Measurements from ENCODE around the gene SLC28A3.

Gene SLC28A3

DNA sequence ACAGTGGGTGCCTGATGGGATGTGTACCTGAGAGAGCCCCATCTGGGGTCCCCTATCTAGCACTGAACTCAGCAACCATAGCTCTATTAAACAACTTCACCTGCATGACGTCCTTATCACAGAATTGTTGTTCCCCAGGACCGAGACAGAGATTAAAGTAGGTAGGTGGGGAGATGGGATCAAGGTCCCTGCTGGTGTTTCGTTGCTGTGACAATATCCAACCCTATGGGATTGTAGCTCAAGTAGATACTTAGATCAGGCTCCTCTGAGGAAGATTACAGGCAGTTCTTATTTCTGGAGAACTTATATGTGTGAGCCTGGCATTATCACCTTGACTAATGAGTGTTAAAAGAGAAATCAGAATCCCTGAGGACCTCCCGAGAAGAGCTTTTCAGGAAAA is 84.9 kb downstream of the SLC28A3 start:
- no peak for ATAC-seq
- H3K4me1 Mint-ChIP-seq, result no peaks in the 10 kb centered on the region
- no peak overlapping the region for H3K4me3 Mint-ChIP-seq
- no peak overlapping the region for H3K27ac Mint-ChIP-seq
- no peaks in the 10 kb centered on the region for H3K9me3 Mint-ChIP-seq
- no peaks in the 10 kb centered on the region for H3K36me3 Mint-ChIP-seq
- no peak for DNase-seq (ENCODE audit: low spot score in 2 of 2)

DNA sequence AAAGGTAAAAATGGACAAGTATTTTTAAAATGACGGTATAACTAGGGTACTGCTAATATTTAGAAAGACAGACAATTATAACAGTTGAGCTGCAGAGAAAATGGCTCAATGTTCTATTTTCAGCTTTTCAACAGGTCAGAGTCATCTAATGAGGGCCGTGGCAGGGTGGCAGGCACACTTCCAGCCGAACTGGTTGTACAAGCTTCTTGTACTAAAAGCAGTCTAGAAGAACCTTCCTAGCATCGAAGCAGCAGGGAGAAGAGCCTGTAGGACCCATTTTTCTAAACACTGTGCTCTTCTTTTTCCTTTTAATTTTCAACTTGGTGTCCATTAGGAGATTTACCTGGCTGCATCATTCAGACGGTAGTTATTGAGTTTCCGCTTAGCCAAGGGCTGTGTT is 85.6 kb downstream of the SLC28A3 start:
- no peak overlapping the region for H3K4me3 Mint-ChIP-seq
- H3K36me3 Mint-ChIP-seq, result no peaks in the 10 kb centered on the region
- no peak overlapping the region for H3K27ac Mint-ChIP-seq
- DNase-seq (ENCODE audit: low spot score in 2 of 2), result no peak
- ATAC-seq, result no peak
- H3K9me3 Mint-ChIP-seq, result no peaks in the 10 kb centered on the region
- H3K4me1 Mint-ChIP-seq, result no peaks in the 10 kb centered on the region

DNA sequence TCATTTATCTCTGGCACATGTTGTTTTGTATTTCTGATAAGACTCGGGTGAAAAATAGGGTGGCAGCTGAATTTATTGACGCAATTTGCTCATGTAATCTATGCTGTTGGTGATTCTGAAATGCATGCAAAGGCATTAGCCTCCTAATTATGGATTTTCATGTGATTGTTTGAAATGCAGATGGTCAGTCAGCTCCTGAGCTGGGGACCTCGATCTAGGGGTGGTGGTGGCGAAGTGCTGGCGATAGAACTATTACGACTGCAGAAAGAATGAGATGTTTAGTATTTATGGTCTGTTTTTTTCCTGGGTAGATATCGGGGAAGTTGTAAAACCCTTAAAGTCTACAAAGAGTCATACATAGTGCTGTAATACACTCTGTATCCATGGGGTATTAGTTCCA is 88.6 kb downstream of the SLC28A3 start:
- Mint-ChIP-seq H3K36me3 (no peaks in the 10 kb centered on the region), H3K27ac (no peak overlapping the region), H3K4me1 (no peaks in the 10 kb centered on the region), H3K9me3 (no peaks in the 10 kb centered on the region), H3K4me3 (no peak overlapping the region)
- ATAC-seq (no peak), DNase-seq (ENCODE audit: low spot score in 2 of 2) (no peak)

DNA sequence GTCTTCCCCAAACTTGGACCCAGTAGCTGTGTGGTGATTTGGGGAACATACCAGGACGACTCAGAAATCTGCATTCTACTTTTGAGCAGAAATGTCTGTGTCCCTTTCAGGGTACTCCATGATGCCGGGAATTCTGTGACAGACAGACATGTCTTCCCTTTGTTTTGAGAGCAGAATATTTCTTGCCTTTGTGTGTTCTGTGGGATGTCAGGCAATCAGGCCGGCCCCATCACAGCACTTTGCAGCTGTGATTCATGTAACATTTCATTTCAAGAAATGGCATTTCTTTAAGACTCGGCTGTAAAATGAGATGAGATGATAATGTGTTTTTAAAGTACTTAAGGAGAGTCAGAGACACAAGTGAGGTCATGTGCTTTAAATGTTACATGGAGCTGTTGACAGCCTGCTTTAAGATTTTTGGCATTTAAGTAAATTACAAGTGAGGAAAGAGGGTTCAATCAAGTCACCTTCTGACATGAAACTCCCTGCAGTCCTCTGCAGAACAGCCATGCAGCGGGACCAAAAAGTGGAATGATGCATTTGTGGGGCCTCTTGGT is 98.7 kb downstream of the SLC28A3 start:
- Mint-ChIP-seq H3K4me3 (no peak overlapping the region), H3K9me3 (no peaks in the 10 kb centered on the region), H3K27ac (no peak overlapping the region), H3K4me1 (no peaks in the 10 kb centered on the region), H3K36me3 (no peaks in the 10 kb centered on the region)
- no peak for DNase-seq (ENCODE audit: low spot score in 2 of 2)
- ATAC-seq, result no peak

DNA sequence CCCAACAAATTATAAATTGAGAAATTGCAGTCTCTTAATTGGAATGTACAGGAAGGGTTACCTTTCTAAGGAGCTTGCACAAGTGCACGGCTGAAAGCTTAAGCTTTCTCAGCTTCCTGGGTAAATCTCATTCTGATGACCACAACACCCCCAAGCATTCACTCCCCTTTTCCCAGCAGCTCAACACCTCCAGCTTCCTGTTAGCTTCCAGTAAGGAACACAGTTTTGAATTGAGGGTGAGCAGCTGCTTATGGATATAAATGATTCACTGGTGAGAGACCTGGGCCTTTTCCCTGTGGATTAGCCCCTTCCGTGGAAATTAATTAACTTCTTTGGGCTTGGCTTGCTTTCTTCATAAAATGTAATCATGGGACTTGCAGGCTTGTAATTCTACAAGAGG is 101.2 kb downstream of the SLC28A3 start:
- no peaks in the 10 kb centered on the region for H3K9me3 Mint-ChIP-seq
- no peak for ATAC-seq
- no peak for DNase-seq (ENCODE audit: low spot score in 2 of 2)
- no peaks in the 10 kb centered on the region for H3K36me3 Mint-ChIP-seq
- no peak overlapping the region for H3K27ac Mint-ChIP-seq
- no peak overlapping the region for H3K4me3 Mint-ChIP-seq
- H3K4me1 Mint-ChIP-seq, result no peaks in the 10 kb centered on the region

DNA sequence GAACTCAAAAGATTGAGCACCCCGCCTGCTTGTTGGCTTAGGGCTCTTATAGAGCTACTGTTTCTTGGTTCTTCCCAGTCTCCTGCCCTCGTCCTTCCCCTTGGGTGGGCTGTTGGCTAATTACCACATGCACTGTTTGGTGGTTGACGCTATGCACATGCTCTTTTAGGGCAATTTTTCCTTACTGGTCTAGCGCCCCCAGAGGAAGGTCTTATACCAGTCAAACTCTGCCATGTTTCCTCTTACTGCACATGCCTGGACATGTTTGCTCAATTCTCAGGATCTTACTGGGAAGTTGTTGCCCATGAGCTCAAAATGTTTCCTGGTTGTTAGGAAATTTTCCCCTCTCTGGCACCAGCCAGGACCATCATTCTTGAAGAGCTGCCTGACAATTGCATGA is 101.9 kb downstream of the SLC28A3 start:
- Mint-ChIP-seq H3K4me3 (no peak overlapping the region), H3K4me1 (no peaks in the 10 kb centered on the region), H3K27ac (no peak overlapping the region), H3K36me3 (no peaks in the 10 kb centered on the region), H3K9me3 (no peaks in the 10 kb centered on the region)
- DNase-seq (ENCODE audit: low spot score in 2 of 2) (no peak), ATAC-seq (no peak)

DNA sequence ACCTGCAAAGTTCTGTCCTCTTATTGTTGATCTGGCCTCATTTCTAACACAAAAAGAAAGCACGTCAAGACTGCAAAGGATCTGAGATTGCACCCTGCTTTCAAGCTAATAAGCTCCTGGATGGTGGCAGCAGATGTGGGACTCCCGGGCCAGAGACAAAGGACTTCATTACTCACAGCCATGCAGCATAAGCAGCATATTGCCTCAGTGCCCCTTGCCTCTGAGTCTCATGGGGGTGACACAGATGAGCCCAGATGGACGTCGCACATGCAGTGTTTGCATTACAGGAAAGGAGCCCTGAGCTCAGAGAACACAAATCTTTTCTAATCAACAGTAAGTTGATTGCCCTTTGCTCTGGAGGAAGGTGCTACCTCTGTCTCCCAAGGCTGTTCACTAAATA is 105.0 kb downstream of the SLC28A3 start:
- no peaks in the 10 kb centered on the region for H3K36me3 Mint-ChIP-seq
- no peak overlapping the region for H3K4me3 Mint-ChIP-seq
- no peaks in the 10 kb centered on the region for H3K4me1 Mint-ChIP-seq
- DNase-seq (ENCODE audit: low spot score in 2 of 2), result no peak
- no peak overlapping the region for H3K27ac Mint-ChIP-seq
- ATAC-seq, result no peak
- H3K9me3 Mint-ChIP-seq, result no peaks in the 10 kb centered on the region

DNA sequence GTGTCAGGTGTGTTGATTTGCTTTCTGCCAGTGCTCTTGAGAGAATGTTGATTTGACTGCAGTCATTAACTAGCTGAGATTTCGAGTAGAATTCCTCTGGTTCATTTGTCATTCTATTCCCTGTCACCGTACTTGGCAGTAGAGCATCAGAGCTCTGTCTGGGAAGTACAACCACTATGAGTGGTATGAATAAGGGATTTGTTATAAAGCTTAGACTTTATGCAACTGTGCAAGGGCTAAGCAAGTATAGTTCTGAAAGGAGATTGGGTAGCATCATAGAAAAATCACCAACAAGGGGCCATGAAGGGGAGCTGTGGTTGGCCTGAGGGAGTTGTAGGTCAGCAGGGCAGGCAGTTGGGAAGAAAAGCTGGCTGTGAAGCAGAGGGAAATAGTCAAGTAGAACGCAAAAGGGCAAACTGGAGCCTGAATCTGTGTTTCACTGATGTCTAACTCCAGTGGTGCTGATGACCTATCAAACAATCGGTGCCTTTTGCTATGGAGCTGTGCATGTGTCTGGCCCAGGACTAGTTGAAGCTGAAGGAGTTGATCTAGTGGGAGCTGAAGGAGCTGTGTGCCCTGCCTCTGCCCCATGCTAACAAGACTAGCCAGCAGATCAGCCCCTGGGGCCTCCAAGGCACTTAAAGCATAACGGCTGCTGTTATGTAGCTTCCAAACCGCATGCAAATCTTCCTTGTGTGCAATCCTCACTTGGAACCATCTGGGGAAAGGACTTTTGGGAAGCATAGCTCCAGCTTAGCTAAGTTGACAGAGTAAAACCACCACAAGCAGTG is 110.0 kb downstream of the SLC28A3 start:
- H3K4me3 Mint-ChIP-seq, result no peak overlapping the region

DNA sequence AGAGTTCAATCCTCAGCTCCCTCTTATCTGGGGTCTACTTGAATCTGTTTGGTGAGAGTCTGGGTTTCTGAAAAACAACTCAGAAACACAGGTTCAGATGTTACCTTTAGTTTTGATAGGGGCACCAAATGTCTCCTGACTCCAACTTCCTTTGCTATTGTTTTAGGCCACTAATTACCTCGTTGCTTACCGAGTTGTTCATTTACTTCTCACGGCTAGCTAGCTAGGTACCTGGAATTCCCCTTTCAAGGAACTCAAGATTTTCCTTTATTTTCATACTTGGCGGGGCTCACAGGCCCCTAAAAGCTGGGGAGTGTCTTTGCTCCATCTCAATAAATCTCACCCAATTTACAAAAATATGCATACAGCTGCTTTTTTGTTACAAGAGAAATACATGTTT is 111.4 kb downstream of the SLC28A3 start:
- Mint-ChIP-seq H3K4me3 (no peak overlapping the region), H3K27ac (no peak overlapping the region), H3K4me1 (no peaks in the 10 kb centered on the region), H3K9me3 (no peaks in the 10 kb centered on the region), H3K36me3 (no peaks in the 10 kb centered on the region)
- DNase-seq (ENCODE audit: low spot score in 2 of 2), result no peak
- no peak for ATAC-seq

More for the DNA sequence above, 110.0 kb downstream of the SLC28A3 start:
- no peak for DNase-seq (ENCODE audit: low spot score in 2 of 2)
- H3K27ac Mint-ChIP-seq, result no peak overlapping the region
- H3K9me3 Mint-ChIP-seq, result no peaks in the 10 kb centered on the region
- no peaks in the 10 kb centered on the region for H3K36me3 Mint-ChIP-seq
- peak; percentile 43 for ATAC-seq
- H3K4me1 Mint-ChIP-seq, result no peaks in the 10 kb centered on the region

DNA sequence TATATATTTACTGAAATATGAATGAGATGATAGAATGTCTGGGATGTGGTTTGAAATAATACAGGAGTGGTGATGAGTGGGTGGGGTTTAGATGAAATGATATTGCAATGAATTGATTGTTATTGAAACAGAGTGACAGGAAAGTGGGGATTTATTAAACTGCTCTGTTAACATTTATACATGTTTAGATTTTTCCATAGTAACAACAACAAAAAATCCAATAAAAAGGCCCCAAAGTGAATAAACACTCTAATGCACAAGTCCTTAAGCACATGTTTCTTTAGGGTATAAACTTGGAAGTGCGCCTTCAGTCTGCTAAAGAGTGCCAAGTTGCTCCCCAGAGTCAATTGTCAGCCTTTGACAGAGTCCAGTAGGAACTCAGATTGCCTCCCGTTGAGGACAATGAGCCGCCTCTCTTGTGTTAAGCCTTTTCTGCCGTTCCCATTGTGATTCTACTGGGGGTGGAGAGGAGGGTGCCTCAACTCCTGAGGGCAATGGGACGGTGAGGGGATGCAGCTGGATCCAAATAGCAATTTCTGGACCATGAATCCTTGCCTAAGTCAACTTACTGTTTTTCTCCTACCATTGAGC is 112.3 kb downstream of the SLC28A3 start:
- no peaks in the 10 kb centered on the region for H3K4me1 Mint-ChIP-seq
- no peaks in the 10 kb centered on the region for H3K9me3 Mint-ChIP-seq
- ATAC-seq, result no peak
- H3K27ac Mint-ChIP-seq, result no peak overlapping the region
- no peaks in the 10 kb centered on the region for H3K36me3 Mint-ChIP-seq
- H3K4me3 Mint-ChIP-seq, result no peak overlapping the region
- no peak for DNase-seq (ENCODE audit: low spot score in 2 of 2)

DNA sequence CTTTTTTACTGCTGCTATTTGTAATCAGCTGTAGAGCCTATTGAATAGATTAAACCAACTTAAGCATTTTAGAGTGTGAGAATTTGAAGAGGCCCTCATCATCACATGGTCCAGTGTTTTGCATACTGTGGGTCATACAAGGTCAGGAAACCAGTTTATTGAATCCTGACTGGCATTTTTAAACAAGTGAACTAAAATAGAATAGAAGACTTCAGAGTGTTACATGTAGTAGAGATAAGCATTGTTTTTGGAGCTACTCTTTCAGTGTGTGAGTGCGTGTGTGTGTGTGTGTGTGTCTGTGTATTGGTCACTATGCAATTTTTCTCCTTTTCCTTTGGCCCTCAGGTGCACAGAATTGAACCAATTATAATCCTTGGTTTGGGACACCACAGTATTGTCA is 114.4 kb downstream of the SLC28A3 start:
- H3K36me3 Mint-ChIP-seq, result no peaks in the 10 kb centered on the region
- H3K9me3 Mint-ChIP-seq, result no peaks in the 10 kb centered on the region
- DNase-seq (ENCODE audit: low spot score in 2 of 2) (no peak), ATAC-seq (no peak)
- H3K4me3 Mint-ChIP-seq, result no peak overlapping the region
- no peak overlapping the region for H3K27ac Mint-ChIP-seq
- H3K4me1 Mint-ChIP-seq, result no peaks in the 10 kb centered on the region

Data from stimulated activated effector memory CD8-positive, alpha-beta T cell treated with anti-CD3 and anti-CD28 coated beads, Interleukin-12 subunit alpha, Interleukin-12 subunit beta, amount 100 ng/mL, for 72 hours (primary cell).